ENCODE data around the gene PSMB9. TPM values are rescaled to one million over a fixed set of nuclear protein-coding genes. Genes with fewer than 3 reads are reported as not detected.

The PSMB9 gene
- total and polyA plus RNA-seq, 2 of the 4 experiments (the other 2 are of a cell fraction) = 9.0 to 12.8 TPM

DNA sequence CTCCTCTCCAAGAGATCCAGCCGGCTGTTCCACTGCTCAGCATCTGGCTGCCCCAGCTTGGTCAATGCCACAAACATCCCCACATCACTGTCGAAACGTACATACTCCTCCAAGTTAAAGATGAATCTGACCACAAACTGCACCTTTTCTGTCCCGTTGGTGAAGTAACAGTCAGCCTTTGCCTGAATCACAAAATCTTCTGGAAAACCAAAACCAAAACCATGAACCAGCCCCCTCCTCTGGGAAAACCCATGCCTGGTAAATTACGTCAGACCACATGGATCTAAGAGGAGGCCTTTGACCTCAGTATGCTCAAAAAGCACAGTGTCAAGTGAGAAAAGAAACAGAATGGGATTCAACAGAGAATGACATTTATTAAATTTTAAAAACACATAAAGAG is 38.9 kb upstream of the PSMB9 start:
- H4K8ac ChIP-seq (ENCODE audit: low read depth in 2 of 2, low read length in 2 of 2) = no peak overlapping the region
- no peak overlapping the region for H2BK120ac ChIP-seq (ENCODE audit: low read depth, low read length)
- no peak overlapping the region for H3K4me2 ChIP-seq (ENCODE audit: low read depth, low read length)
- no peak overlapping the region for H3K4me3 ChIP-seq (ENCODE audit: insufficient read depth, low read depth, low read length)
- dilution Hi-C loops (cut with HindIII; ENCODE audit: low sequenced_read_pairs, unreplicated experiment) = no loop called here
- H3K56ac ChIP-seq (ENCODE audit: extremely low read depth, insufficient read depth, low read length) = no peak overlapping the region
- ChIA-PET POLR2A (ENCODE audit: unreplicated experiment) (no interaction called here), CTCF (no interaction called here)
- no peak overlapping the region for H4K91ac ChIP-seq (ENCODE audit: insufficient read depth, low read depth, low read length)
- ATAC-seq (ENCODE audit: low read depth) = no peak
- BruUV-seq (replicated peaks) = no TSS peak
- H3K27me3 ChIP-seq (ENCODE audit: control insufficient read depth, insufficient read depth, low read length) = 0 out of 2 replicates have a peak, but pooled peaks cover 1% of the 10 kb centered on the region
- no peak overlapping the region for H2AK9ac ChIP-seq (replicated peaks; ENCODE audit: low read depth, low read length, poor library complexity)
- no peak overlapping the region for H3K23ac ChIP-seq (ENCODE audit: low read depth, low read length)
- no peak overlapping the region for H2BK20ac ChIP-seq (ENCODE audit: low read depth, low read length)
- intact Hi-C loops (cut with micrococcal nuclease) = no loop called here
- no peak overlapping the region for H4K5ac ChIP-seq (ENCODE audit: low read depth, low read length)
- H3K18ac ChIP-seq (ENCODE audit: low read depth, low read length) = no peak overlapping the region
- no peak overlapping the region for H2AFZ ChIP-seq (replicated peaks; ENCODE audit: low read length, poor library complexity)
- H3K4me1 ChIP-seq (ENCODE audit: control insufficient read depth, insufficient read depth, low read length) = peaks cover 5% of the 10 kb centered on the region
- in situ Hi-C loops (cut with MboI; ENCODE audit: low sequenced_read_pairs) = no loop called here
- H3K14ac ChIP-seq (replicated peaks; ENCODE audit: low read depth, low read length) = no peak overlapping the region
- no peak overlapping the region for H3K9ac ChIP-seq (ENCODE audit: low read depth, low read length)
- H3K9me3 ChIP-seq (ENCODE audit: control insufficient read depth, insufficient read depth, low read length) = no peaks in the 10 kb centered on the region
- 80% methylated on average over 1 of the region's 5 CpGs; no CpG with 5 or more reads in 1 of the 2 experiments for WGBS, 2 experiments (ENCODE audit: extremely low coverage in 2 of 2, insufficient read length in 1 of 2)
- no peak overlapping the region for H3K27ac ChIP-seq (ENCODE audit: insufficient read depth, low read length)
- H3K9me1 ChIP-seq (ENCODE audit: insufficient read depth, low read length) = peaks cover 4% of the 10 kb centered on the region; the same call in 1 of the 2 replicates
- H4K20me1 ChIP-seq (ENCODE audit: insufficient read depth, low read length) = no peaks in the 10 kb centered on the region
- DNase-seq = peak; percentile 14
- TF ChIP-seq SMC3 (IDR thresholded peaks at IDR 0.05; ENCODE audit: low read depth, low read length) (no peak), BHLHE40 (IDR thresholded peaks at IDR 0.05; ENCODE audit: low read depth, low read length) (no peak), CHD1 (IDR thresholded peaks at IDR 0.05; ENCODE audit: low read depth, low read length) (no peak)
- TF ChIP-seq, protein P1, sequence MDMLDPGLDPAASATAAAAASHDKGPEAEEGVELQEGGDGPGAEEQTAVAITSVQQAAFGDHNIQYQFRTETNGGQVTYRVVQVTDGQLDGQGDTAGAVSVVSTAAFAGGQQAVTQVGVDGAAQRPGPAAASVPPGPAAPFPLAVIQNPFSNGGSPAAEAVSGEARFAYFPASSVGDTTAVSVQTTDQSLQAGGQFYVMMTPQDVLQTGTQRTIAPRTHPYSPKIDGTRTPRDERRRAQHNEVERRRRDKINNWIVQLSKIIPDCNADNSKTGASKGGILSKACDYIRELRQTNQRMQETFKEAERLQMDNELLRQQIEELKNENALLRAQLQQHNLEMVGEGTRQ (IDR thresholded peaks at IDR 0.05; ENCODE audit: low read depth, low read length) = no peak
- TF ChIP-seq, protein P2, sequence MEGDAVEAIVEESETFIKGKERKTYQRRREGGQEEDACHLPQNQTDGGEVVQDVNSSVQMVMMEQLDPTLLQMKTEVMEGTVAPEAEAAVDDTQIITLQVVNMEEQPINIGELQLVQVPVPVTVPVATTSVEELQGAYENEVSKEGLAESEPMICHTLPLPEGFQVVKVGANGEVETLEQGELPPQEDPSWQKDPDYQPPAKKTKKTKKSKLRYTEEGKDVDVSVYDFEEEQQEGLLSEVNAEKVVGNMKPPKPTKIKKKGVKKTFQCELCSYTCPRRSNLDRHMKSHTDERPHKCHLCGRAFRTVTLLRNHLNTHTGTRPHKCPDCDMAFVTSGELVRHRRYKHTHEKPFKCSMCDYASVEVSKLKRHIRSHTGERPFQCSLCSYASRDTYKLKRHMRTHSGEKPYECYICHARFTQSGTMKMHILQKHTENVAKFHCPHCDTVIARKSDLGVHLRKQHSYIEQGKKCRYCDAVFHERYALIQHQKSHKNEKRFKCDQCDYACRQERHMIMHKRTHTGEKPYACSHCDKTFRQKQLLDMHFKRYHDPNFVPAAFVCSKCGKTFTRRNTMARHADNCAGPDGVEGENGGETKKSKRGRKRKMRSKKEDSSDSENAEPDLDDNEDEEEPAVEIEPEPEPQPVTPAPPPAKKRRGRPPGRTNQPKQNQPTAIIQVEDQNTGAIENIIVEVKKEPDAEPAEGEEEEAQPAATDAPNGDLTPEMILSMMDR (conservative IDR thresholded peaks at IDR 0.05; ENCODE audit: low read depth, low read length) = no peak
- no peaks in the 10 kb centered on the region for H3K79me1 ChIP-seq (ENCODE audit: low read depth in 1 of 2, low read length in 2 of 2)
- H2AK5ac ChIP-seq (ENCODE audit: low read depth, low read length) = no peak overlapping the region
- no peak overlapping the region for H3K4ac ChIP-seq (ENCODE audit: low read depth, low read length)
- H2BK15ac ChIP-seq (ENCODE audit: low read depth, low read length) = no peak overlapping the region
- no peak overlapping the region for H2BK5ac ChIP-seq (ENCODE audit: low read depth, low read length, poor library complexity, severe bottlenecking)
- no peaks in the 10 kb centered on the region for H3K36me3 ChIP-seq (ENCODE audit: control insufficient read depth, insufficient read depth, low read length)

Data from IMR-90 (cell line).